B cell (primary cell): ENCODE measurements around the gene SIAH3. TPM values are rescaled to one million over a fixed set of nuclear protein-coding genes. Genes with fewer than 3 reads are reported as not detected.

ENCODE experiments used
- ATAC-seq: fragments of 200-7000 bp; cut with Tn5 transposase; one replicate; pipeline ENCODE4 v1.10.0; 2021; ENCODE audit warnings: low read depth, mild to moderate bottlenecking, moderate number of reproducible peaks, moderate library complexity
- CTCF ChIA-PET: fragments of 350-600 bp; sonication (Branson Sonifier 250); formaldehyde crosslinking; loops from one replicate; lab custom pipeline; 2021; ENCODE audit warnings: antibody characterized with exemption, inconsistent platforms; lab: Charles Lee
- POLR2A ChIA-PET: fragments of 350-600 bp; sonication (Branson Sonifier 250); formaldehyde crosslinking; loops from one replicate; lab custom pipeline; 2021; ENCODE audit warnings: antibody characterized with exemption; lab: Charles Lee
- DNase-seq: peaks from one replicate; pipeline ENCODE4 v3.0.0; 2013
- H2AFZ ChIP-seq: 2 replicates; pipeline ENCODE4 v1.6.1; 2012; ENCODE audit warnings: mild to moderate bottlenecking, low read depth, low read length; ENCODE audit not compliant: insufficient read depth, poor library complexity, severe bottlenecking
- H3K27ac ChIP-seq, 2 donors: 1 replicate in 1 of 2; 2 replicates in 1 of 2; pipeline ENCODE4 v1.5.1; 2012 to 2013; ENCODE audit warnings: low read length in 2 of 2, mild to moderate bottlenecking in 2 of 2, moderate library complexity in 1 of 2
- H3K27me3 ChIP-seq, 4 experiments: fragments of 200-600 bp in 1 of 4; sonication (generic) in 1 of 4; replicated peaks in 1 of 4; 1 replicate in 2 of 4; 2 replicates in 2 of 4; pipeline versions ENCODE4 v1.6.1 to v1.7.0; 2013 to 2016; ENCODE audit warnings: low read length in 3 of 4, mild to moderate bottlenecking in 2 of 4, mixed read lengths in 1 of 4, moderate library complexity in 1 of 4; ENCODE audit not compliant: insufficient read depth in 4 of 4, control insufficient read depth in 3 of 4; ENCODE audit errors: control extremely low read depth in 1 of 4
- H3K36me3 ChIP-seq, 2 experiments: replicated peaks in 1 of 2; 1 replicate in 1 of 2; 2 replicates in 1 of 2; pipeline versions ENCODE4 v1.6.1 to v1.7.1; 2013; ENCODE audit warnings: low read length in 1 of 2; ENCODE audit not compliant: insufficient read depth in 2 of 2, control insufficient read depth in 1 of 2; ENCODE audit errors: control extremely low read depth in 1 of 2, extremely low read depth in 1 of 2
- H3K4me1 ChIP-seq, 2 donors: fragments of 200-600 bp in 1 of 2; sonication (generic) in 1 of 2; 1 replicate in 1 of 2; 2 replicates in 1 of 2; pipeline versions ENCODE4 v1.5.1 to v1.6.1; 2013 to 2017; ENCODE audit warnings: low read length in 2 of 2; ENCODE audit not compliant: control insufficient read depth in 2 of 2, insufficient read depth in 2 of 2
- H3K4me2 ChIP-seq: replicated peaks from 2 replicates; pipeline ENCODE3; 2012; ENCODE audit warnings: mild to moderate bottlenecking, low read depth, low read length; ENCODE audit not compliant: poor library complexity, severe bottlenecking
- H3K4me3 ChIP-seq, 5 experiments: fragments of 200-600 bp in 1 of 5; sonication (generic) in 1 of 5; 1 replicate in 3 of 5; 2 replicates in 2 of 5; pipeline versions ENCODE4 v1.5.1 to v1.7.0; 2011 to 2016; ENCODE audit warnings: low read length in 4 of 5, mild to moderate bottlenecking in 4 of 5, low read depth in 2 of 5, control low read depth in 1 of 5, moderate library complexity in 1 of 5; ENCODE audit not compliant: insufficient read depth in 1 of 5; ENCODE audit errors: control extremely low read depth in 1 of 5, extremely low read depth in 1 of 5
- H3K79me2 ChIP-seq: fragments of 200-600 bp; sonication (generic); one replicate; pipeline ENCODE4 v1.6.0; 2016; ENCODE audit warnings: low read length; ENCODE audit not compliant: control insufficient read depth, insufficient read depth
- H3K9ac ChIP-seq: fragments of 200-600 bp; sonication (generic); 2 replicates; pipeline ENCODE4 v1.6.1; 2017; ENCODE audit warnings: mild to moderate bottlenecking, low read length, moderate library complexity
- H3K9me3 ChIP-seq, 3 donors: one replicate each; pipeline versions ENCODE4 v1.6.1 to v1.7.1; 2013; ENCODE audit warnings: low read length in 2 of 3; ENCODE audit not compliant: control insufficient read depth in 2 of 3, insufficient read depth in 1 of 3; ENCODE audit errors: control extremely low read depth in 1 of 3
- H4K20me1 ChIP-seq: 2 replicates; pipeline ENCODE4 v1.6.0; 2012; ENCODE audit warnings: mild to moderate bottlenecking, low read length; ENCODE audit not compliant: insufficient read depth, control insufficient read depth, poor library complexity, severe bottlenecking
- H3K27ac Mint-ChIP-seq: one replicate; pipeline ENCODE4 v1.8.0; 2021; ENCODE audit warnings: mixed read lengths
- H3K27me3 Mint-ChIP-seq: one replicate; pipeline ENCODE4 v1.8.0; 2021; ENCODE audit warnings: mixed read lengths
- H3K4me1 Mint-ChIP-seq: one replicate; pipeline ENCODE4 v1.8.0; 2021; ENCODE audit warnings: mixed read lengths
- H3K4me3 Mint-ChIP-seq: one replicate; pipeline ENCODE4 v1.8.0; 2021; ENCODE audit warnings: mixed read lengths
- H3K9me3 Mint-ChIP-seq: one replicate; pipeline ENCODE4 v1.8.0; 2022; ENCODE audit warnings: mixed read lengths; ENCODE audit not compliant: insufficient read depth
- EZH2 ChIP-seq: IDR thresholded peaks from 2 replicates; pipeline ENCODE4 v1.6.1; 2012; ENCODE audit warnings: borderline replicate concordance, low read depth, mild to moderate bottlenecking, moderate library complexity, low read length; ENCODE audit not compliant: insufficient read depth, poor library complexity, severe bottlenecking
- WGBS: methylation state at CpG from one replicate; pipeline ENCODE4 v1.1.5; 2013; ENCODE audit warnings: missing lambda C conversion rate; ENCODE audit not compliant: insufficient coverage; 5-methylcytosine and 5-hydroxymethylcytosine counted together
- intact Hi-C: fragments of 100-400 bp; cut with micrococcal nuclease; formaldehyde crosslinking; loops from one replicate; pipeline ENCODE4 v1.10.0; 2022
- polyA plus RNA-seq: library from polyadenylated mRNA; depleted of rRNA; stranded (reverse); fragments of >200 nt; gene quantifications from 2 replicates; pipeline ENCODE4 v1.2.3, GENCODE V29; 2012
- total RNA-seq, 2 donors: library from RNA; stranded (reverse); fragments of 120-200 nt in 1 of 2; gene quantifications; 1 replicate in 1 of 2; 2 replicates in 1 of 2; pipeline versions ENCODE4 v1.2.3 to v1.2.4, GENCODE V29; 2013 to 2022
- TF ChIP-seq, protein P1 (sequence below): fragments of 200-600 bp; IDR thresholded peaks from one replicate; pipeline ENCODE4 v1.8.0; 2022; ENCODE audit warnings: antibody characterized with exemption, mild to moderate bottlenecking

The SIAH3 gene
- total and polyA plus RNA-seq, 2 donors (not counting 1 experiment from before 2014, with no cell fraction given) = not detected

DNA sequence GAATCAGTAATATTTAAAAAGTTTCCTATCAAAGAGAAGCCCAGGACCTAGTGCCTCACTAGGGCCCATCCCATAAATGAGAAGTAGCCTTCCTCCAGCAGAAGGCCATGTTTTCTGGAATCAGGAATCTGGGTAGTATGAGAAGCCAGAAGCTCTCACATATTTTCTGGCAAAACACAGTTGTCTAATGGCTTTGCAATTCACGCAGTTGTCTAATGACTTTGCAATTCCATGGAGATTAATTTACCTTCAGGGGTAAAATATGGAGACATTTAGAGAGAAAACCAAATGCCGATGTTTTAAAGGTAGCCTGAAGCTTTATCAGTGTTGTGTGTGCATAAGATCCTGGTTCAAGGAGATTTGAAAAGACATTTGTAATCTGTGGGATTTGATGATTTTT lies 29.8 kb upstream of the SIAH3 start:
- no peaks in the 10 kb centered on the region for H3K79me2 ChIP-seq
- H3K27me3 ChIP-seq = no peaks in the 10 kb centered on the region
- no peaks in the 10 kb centered on the region for H3K4me1 ChIP-seq
- H3K27ac ChIP-seq = no peak overlapping the region
- no peak overlapping the region for H3K27ac Mint-ChIP-seq
- no peaks in the 10 kb centered on the region for H3K9me3 ChIP-seq
- no peaks in the 10 kb centered on the region for H3K4me1 Mint-ChIP-seq
- ChIA-PET POLR2A (no interaction called here), CTCF (no interaction called here)
- H3K4me3 Mint-ChIP-seq = no peak overlapping the region
- H3K9me3 Mint-ChIP-seq = no peaks in the 10 kb centered on the region
- ATAC-seq (no peak), DNase-seq (no peak)
- intact Hi-C loops = no loop called here
- H3K36me3 ChIP-seq = no peaks in the 10 kb centered on the region
- WGBS = 100% methylated on average over 2 of the region's 2 CpGs
- no peak overlapping the region for H3K4me3 ChIP-seq
- H3K9ac ChIP-seq = no peak overlapping the region
- H3K4me2 ChIP-seq = no peak overlapping the region
- peaks cover 22% of the 10 kb centered on the region for H3K27me3 Mint-ChIP-seq
- H2AFZ ChIP-seq = no peak overlapping the region
- TF ChIP-seq, protein P1, sequence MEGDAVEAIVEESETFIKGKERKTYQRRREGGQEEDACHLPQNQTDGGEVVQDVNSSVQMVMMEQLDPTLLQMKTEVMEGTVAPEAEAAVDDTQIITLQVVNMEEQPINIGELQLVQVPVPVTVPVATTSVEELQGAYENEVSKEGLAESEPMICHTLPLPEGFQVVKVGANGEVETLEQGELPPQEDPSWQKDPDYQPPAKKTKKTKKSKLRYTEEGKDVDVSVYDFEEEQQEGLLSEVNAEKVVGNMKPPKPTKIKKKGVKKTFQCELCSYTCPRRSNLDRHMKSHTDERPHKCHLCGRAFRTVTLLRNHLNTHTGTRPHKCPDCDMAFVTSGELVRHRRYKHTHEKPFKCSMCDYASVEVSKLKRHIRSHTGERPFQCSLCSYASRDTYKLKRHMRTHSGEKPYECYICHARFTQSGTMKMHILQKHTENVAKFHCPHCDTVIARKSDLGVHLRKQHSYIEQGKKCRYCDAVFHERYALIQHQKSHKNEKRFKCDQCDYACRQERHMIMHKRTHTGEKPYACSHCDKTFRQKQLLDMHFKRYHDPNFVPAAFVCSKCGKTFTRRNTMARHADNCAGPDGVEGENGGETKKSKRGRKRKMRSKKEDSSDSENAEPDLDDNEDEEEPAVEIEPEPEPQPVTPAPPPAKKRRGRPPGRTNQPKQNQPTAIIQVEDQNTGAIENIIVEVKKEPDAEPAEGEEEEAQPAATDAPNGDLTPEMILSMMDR = no peak
- no peak for TF ChIP-seq EZH2
- no peaks in the 10 kb centered on the region for H4K20me1 ChIP-seq

GRCh38 chr13:45880242-45880641 lies 28.7 kb upstream of the SIAH3 start:
- ATAC-seq = no peak
- WGBS = 73% methylated on average over 2 of the region's 2 CpGs
- H3K4me3 ChIP-seq = no peak overlapping the region

More at GRCh38 chr13:45880242-45880641, 28.7 kb upstream of the SIAH3 start:
- Histone ChIP-seq H3K9me3 (no peaks in the 10 kb centered on the region), H3K36me3 (no peaks in the 10 kb centered on the region), H4K20me1 (no peaks in the 10 kb centered on the region), H3K79me2 (no peaks in the 10 kb centered on the region), H2AFZ (no peak overlapping the region), H3K4me1 (no peaks in the 10 kb centered on the region), H3K4me2 (no peak overlapping the region), H3K27me3 (no peaks in the 10 kb centered on the region), H3K9ac (no peak overlapping the region), H3K27ac (no peak overlapping the region)
- no peak overlapping the region for H3K27ac Mint-ChIP-seq
- peaks cover 25% of the 10 kb centered on the region for H3K27me3 Mint-ChIP-seq
- intact Hi-C loops = no loop called here
- H3K9me3 Mint-ChIP-seq = no peaks in the 10 kb centered on the region
- POLR2A ChIA-PET = interaction anchor here (0.6 kb wide), 1 partner anchor 924 kb away, joined by 4 read pairs; no protein-coding TSS in a partner anchor
- TF ChIP-seq EZH2 = no peak
- TF ChIP-seq, protein P1 = no peak
- CTCF ChIA-PET = no interaction called here
- DNase-seq = no peak
- H3K4me1 Mint-ChIP-seq = no peaks in the 10 kb centered on the region
- H3K4me3 Mint-ChIP-seq = no peak overlapping the region
